HEK293T (cell line): Measurements from ENCODE around the gene BPIFB4.

ENCODE experiments used
- CTCF ChIA-PET: fragments of 350-600 bp; formaldehyde crosslinking; extraction: SDS; loops from one replicate; lab custom pipeline; 2021; ENCODE audit warnings: antibody characterized with exemption, inconsistent platforms; lab: Yijun Ruan, JAX
- POLR2A ChIA-PET: fragments of 350-600 bp; formaldehyde crosslinking; extraction: SDS; loops from one replicate; lab custom pipeline; 2020; ENCODE audit warnings: antibody characterized with exemption, inconsistent platforms; lab: Yijun Ruan, JAX
- DNase-seq: peaks from one replicate; pipeline ENCODE4 v3.0.0; 2012; ENCODE audit warnings: mixed read lengths; ENCODE audit errors: extremely low spot score
- ARNT ChIP-seq: fragments of 450-650 bp; IDR thresholded peaks from 2 replicates; pipeline ENCODE4 v1.6.1; 2017; ENCODE audit warnings: mild to moderate bottlenecking
- BHLHE40 ChIP-seq: fragments of 450-650 bp; IDR thresholded peaks from 2 replicates; pipeline ENCODE4 v1.6.1; 2016; ENCODE audit warnings: mild to moderate bottlenecking, moderate library complexity, borderline replicate concordance
- CTBP1 ChIP-seq: fragments of 450-650 bp; IDR thresholded peaks from 2 replicates; pipeline ENCODE4 v1.6.1; 2016; ENCODE audit warnings: borderline replicate concordance
- ELF4 ChIP-seq: fragments of 450-650 bp; IDR thresholded peaks from 2 replicates; pipeline ENCODE4 v1.6.1; 2017; ENCODE audit warnings: antibody characterized with exemption
- FOXA1 ChIP-seq: fragments of 450-650 bp; IDR thresholded peaks from 2 replicates; pipeline ENCODE4 v1.6.1; 2016; ENCODE audit warnings: mild to moderate bottlenecking
- FOXK2 ChIP-seq: fragments of 450-650 bp; IDR thresholded peaks from 2 replicates; pipeline ENCODE4 v1.6.1; 2016; ENCODE audit warnings: mild to moderate bottlenecking
- FOXM1 ChIP-seq: fragments of 450-650 bp; IDR thresholded peaks from 2 replicates; pipeline ENCODE4 v1.6.1; 2017; ENCODE audit warnings: mild to moderate bottlenecking, borderline replicate concordance
- HDGF ChIP-seq: fragments of 450-650 bp; IDR thresholded peaks from 2 replicates; pipeline ENCODE4 v1.6.1; 2017; ENCODE audit warnings: antibody characterized with exemption, borderline replicate concordance
- L3MBTL2 ChIP-seq: fragments of 450-650 bp; conservative IDR thresholded peaks from 2 replicates; pipeline ENCODE4 v1.6.1; 2016; ENCODE audit warnings: mild to moderate bottlenecking
- LEF1 ChIP-seq: fragments of 450-650 bp; IDR thresholded peaks from 2 replicates; pipeline ENCODE4 v1.6.1; 2017; ENCODE audit warnings: mild to moderate bottlenecking, borderline replicate concordance
- NFRKB ChIP-seq: fragments of 450-650 bp; IDR thresholded peaks from 2 replicates; pipeline ENCODE4 v1.6.1; 2016; ENCODE audit warnings: mild to moderate bottlenecking, moderate library complexity
- PKNOX1 ChIP-seq: fragments of 450-650 bp; IDR thresholded peaks from 2 replicates; pipeline ENCODE4 v1.6.1; 2016
- SP1 ChIP-seq: fragments of 450-650 bp; IDR thresholded peaks from 2 replicates; pipeline ENCODE4 v1.6.1; 2017
- SUZ12 ChIP-seq: fragments of 450-650 bp; IDR thresholded peaks from 2 replicates; pipeline ENCODE4 v1.6.1; 2016; ENCODE audit warnings: mild to moderate bottlenecking
- TARDBP ChIP-seq: fragments of 450-650 bp; IDR thresholded peaks from 2 replicates; pipeline ENCODE4 v1.6.1; 2016
- ZNF384 ChIP-seq: fragments of 450-650 bp; IDR thresholded peaks from 2 replicates; pipeline ENCODE4 v1.6.1; 2016

BPIFB4 gene

GRCh38 chr20:33127422-33128097 lies 48.1 kb downstream of the BPIFB4 start:
- ChIA-PET CTCF (no interaction called here), POLR2A (no interaction called here)
- no peak for DNase-seq
- no peak for TF ChIP-seq FOXA1
- TF ChIP-seq ELF4, result no peak

- DNase-seq, result no peak
- POLR2A ChIA-PET, result no interaction called here
- TF ChIP-seq HDGF (no peak), FOXK2 (no peak), SP1 (no peak), TARDBP (no peak), CTBP1 (no peak), NFRKB (no peak)
- CTCF ChIA-PET, result no interaction called here
These were observed 51.2 kb downstream of the BPIFB4 start for GRCh38 chr20:33130568-33131061.

GRCh38 chr20:33131949-33132473 lies 52.6 kb downstream of the BPIFB4 start:
- POLR2A ChIA-PET, result no interaction called here
- DNase-seq, result no peak
- CTCF ChIA-PET, result no interaction called here
- TF ChIP-seq TARDBP (no peak), L3MBTL2 (no peak), ZNF384 (no peak), CTBP1 (no peak), PKNOX1 (no peak), FOXA1 (no peak), ELF4 (no peak)

- TF ChIP-seq FOXA1 (no peak), SUZ12 (no peak), ELF4 (no peak), TARDBP (no peak), LEF1 (no peak), HDGF (no peak), NFRKB (no peak), BHLHE40 (no peak), FOXM1 (no peak), CTBP1 (no peak), L3MBTL2 (no peak)
- ChIA-PET CTCF (no interaction called here), POLR2A (no interaction called here)
- DNase-seq, result no peak
These were observed 53.3 kb downstream of the BPIFB4 start for GRCh38 chr20:33132513-33133372.

GRCh38 chr20:33133373-33133941 lies 54.0 kb downstream of the BPIFB4 start:
- ChIA-PET CTCF (no interaction called here), POLR2A (no interaction called here)
- DNase-seq, result no peak
- TF ChIP-seq ELF4 (no peak), FOXA1 (no peak), FOXK2 (no peak), L3MBTL2 (no peak), SP1 (no peak), PKNOX1 (no peak), CTBP1 (no peak), TARDBP (no peak), HDGF (no peak), SUZ12 (no peak), NFRKB (no peak), ARNT (no peak)

GRCh38 chr20:33137195-33137594 lies 57.8 kb downstream of the BPIFB4 start:
- CTCF ChIA-PET, result no interaction called here
- POLR2A ChIA-PET, result no interaction called here
- no peak for DNase-seq
- TF ChIP-seq LEF1 (no peak), CTBP1 (no peak), FOXM1 (no peak), ARNT (no peak), SP1 (no peak), SUZ12 (no peak), BHLHE40 (no peak), HDGF (no peak), NFRKB (no peak), FOXA1 (no peak), ELF4 (no peak)

GRCh38 chr20:33139467-33139866 lies 60.0 kb downstream of the BPIFB4 start:
- CTCF ChIA-PET, result no interaction called here
- no peak for TF ChIP-seq FOXM1
- no peak for TF ChIP-seq PKNOX1
- TF ChIP-seq CTBP1, result no peak
- TF ChIP-seq SUZ12, result no peak
- no peak for TF ChIP-seq FOXA1
- no peak for TF ChIP-seq BHLHE40
- TF ChIP-seq LEF1, result no peak
- no peak for TF ChIP-seq TARDBP
- no peak for TF ChIP-seq L3MBTL2
- TF ChIP-seq FOXK2, result no peak
- TF ChIP-seq ZNF384, result no peak
- TF ChIP-seq SP1, result no peak
- no peak for TF ChIP-seq ARNT
- TF ChIP-seq NFRKB, result no peak
- TF ChIP-seq HDGF, result no peak
- no peak for TF ChIP-seq ELF4
- DNase-seq, result no peak
- POLR2A ChIA-PET, result no interaction called here
